Stimulated activated CD4-positive, alpha-beta T cell treated with anti-CD3 and anti-CD28 coated beads, Interleukin-4, amount 100 ng/mL, for 1 hour (primary cell): ENCODE results near the gene CXCR5.
"Not testable (repeated sequence)": the region's sequence is repeated elsewhere in the genome, so short reads cannot be mapped to it uniquely, and the experiment has no call there.

ENCODE experiments used
- DNase-seq: peaks from one replicate; pipeline ENCODE4 v3.0.0-alpha.2; 2020

The CXCR5 gene

GRCh38 chr11:118883368-118884071 is at the start of gene CXCR5:
Gene CXCR5, plus strand, starts transcription at chr11:118883892. Its CDS starts 50 bp downstream, at chr11:118883942.
- DNase-seq = peak; percentile 59

- DNase-seq = no peak
Observed at GRCh38 chr11:118834427-118835028, 49.2 kb upstream of the CXCR5 start.

DNA sequence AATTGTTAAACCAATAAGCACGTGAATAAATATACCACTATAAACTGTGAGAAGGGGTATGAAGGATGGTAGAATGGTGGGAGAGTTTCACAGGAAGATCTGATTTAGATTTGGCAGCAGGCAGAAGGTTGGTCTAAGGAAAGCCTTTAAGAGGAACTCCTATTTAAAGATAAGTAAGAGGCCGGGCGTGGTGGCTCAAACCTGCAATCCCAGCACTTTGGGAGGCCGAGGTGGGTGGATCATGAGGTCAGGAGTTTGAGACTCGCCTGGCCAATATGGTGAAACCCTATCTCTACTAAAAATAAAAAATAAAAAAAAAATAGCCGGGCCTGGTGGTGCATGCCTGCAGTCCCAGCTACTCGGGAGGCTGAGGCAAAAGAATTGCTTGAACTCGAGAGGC is 45.8 kb upstream of the CXCR5 start:
- DNase-seq = no peak

GRCh38 chr11:118838905-118839553 is 44.7 kb upstream of the CXCR5 start:
- DNase-seq = no peak

GRCh38 chr11:118841469-118842242 is 42.0 kb upstream of the CXCR5 start:
- peak; percentile 44 for DNase-seq

DNA sequence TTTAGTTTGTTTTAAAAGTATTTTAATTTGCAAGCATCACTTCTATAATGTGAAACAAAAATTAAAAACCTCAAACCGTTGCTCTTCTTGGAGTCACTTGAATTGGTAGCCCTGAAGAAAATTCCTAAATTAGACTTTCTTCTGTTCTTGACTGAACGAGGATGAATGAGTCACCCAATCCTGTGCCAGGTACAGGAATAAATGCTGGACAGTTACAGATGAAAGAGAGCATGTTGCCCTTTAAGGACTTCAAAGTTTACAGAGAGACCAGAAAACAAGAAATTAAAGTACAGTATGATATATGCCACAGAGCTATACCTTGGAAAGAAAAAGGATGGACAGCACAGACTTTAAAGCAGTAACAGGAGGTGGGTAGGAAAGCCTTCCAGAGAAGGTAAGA is 41.3 kb upstream of the CXCR5 start:
- no peak for DNase-seq

DNA sequence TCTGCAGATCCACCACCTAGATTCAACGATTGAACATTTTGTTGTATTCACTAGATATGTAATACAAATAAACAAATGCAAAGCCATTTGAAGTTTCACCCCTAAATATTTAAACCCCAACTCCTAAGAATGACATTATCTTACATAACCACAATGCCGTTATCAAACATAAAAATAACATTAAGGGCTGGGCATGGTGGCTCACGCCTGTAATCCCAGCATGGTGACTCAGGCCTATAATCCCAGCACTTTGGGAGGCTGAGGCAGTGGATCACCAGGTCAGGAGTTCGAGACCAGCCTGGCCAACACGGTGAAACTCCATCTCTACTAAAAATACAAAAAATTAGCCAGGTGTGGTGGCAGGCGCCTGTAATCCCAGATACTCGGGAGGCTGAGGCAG is 40.8 kb upstream of the CXCR5 start:
- not testable (repeated sequence) for DNase-seq

DNA sequence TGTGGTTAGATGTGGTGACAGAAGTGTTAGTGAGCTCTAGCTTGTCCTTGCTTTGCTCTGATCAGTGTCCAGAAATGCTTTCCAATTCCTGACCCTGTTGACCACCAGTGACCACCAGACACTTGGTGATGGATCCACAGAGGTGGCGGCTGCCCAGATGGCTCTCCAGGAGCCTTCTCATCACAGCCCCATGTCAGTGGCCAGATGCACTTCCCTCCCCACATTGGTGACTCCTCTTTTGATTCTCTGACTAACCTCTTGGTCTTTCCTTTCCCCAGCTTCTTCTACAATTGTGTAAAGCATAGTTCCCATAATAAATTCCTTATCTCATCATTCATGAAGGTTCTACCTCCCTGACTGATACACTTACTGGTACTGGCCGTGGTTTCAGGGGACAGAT is 40.1 kb upstream of the CXCR5 start:
- no peak for DNase-seq

DNA sequence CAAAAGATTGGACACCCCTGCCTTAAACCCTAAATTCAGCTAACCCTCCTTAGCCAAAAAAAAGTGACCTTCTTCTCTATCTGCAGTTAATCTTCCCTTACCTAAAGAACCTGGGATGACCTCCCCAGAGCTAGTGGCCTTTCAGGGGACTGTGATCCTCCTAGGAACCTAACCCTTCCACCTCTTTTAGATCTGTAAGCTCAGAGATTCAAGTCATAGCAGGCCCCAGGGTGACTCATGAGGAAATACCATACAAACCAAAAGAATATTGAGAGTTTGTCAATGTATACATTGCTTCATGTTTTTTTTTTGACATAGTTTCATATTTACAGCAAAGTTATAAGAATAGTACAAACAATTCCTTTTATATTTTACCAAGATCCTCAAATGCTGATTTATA is 38.3 kb upstream of the CXCR5 start:
- DNase-seq = no peak

GRCh38 chr11:118846181-118846935 is 37.3 kb upstream of the CXCR5 start:
- no peak for DNase-seq

- no peak for DNase-seq
Observed at GRCh38 chr11:118849825-118850224, 33.9 kb upstream of the CXCR5 start.

- DNase-seq = no peak
Observed at GRCh38 chr11:118851970-118852369, 31.7 kb upstream of the CXCR5 start.

DNA sequence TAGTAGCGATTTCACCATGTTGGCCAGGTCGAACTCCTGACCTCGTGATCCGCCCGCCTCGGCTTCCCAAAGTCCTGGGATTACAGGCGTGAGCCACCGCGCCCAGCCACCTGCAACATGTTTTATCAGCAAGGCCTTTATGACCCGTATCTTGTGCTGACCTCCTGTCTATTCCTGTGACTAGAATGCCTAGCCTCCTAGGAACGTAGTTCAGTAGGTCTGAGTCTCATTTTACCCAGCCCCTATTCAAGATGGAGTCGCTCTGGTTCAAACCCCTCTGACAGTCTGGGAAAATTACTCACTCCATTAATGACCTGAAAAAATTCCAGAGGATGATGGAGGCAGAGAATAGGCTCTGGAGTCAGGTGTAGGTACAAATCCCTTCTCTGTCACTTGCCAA is 30.0 kb upstream of the CXCR5 start:
- no peak for DNase-seq

- no peak for DNase-seq
Observed at GRCh38 chr11:118856314-118856713, 27.4 kb upstream of the CXCR5 start.

- DNase-seq = no peak
Observed at GRCh38 chr11:118857385-118857784, 26.3 kb upstream of the CXCR5 start.

- DNase-seq = no peak
Observed at GRCh38 chr11:118859973-118860372, 23.7 kb upstream of the CXCR5 start.

GRCh38 chr11:118868659-118869058 is 15.0 kb upstream of the CXCR5 start:
- no peak for DNase-seq

DNA sequence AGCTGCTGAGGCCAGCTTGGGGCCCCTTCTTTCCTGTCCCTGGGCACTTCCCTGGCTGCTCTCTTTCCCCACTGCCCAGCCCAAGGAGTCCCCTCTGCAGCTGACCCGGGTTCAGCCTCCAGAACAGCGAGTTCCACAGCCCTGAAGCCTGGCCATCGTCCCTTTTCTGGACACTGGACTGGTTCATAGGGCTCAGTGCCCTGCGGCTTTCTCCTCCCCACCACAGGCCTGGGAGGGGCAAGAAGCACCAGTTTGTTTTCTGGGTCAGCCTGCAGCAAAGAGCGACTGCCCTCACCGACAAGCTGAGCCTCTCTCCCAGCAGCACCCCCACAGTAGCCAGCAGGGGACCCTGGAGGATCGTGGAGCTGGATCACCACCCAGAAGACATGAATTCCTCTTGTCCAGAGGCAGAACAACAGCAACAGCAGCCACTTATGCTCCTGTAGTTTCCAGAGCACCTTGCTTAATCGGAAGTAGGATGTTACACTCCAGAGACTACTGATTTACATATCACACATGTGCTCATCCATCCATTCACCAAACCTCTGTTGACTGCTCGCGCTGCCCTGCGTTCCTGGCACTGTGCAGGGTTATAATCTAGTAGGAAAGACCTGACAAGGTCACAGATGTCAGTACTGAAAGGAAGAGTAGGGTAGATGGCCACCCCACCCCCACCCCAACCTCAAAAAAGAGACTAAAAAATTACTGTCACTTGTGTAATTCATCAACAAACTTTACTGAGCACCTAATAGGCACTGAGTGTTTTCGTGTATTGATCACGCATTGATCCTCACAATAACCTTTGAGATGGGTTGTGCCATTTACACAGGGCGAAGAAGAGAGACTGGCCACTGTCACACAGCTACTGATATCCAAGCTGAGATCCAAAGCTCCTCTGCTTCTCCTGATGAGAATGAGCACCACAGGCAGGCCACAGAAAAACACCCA is 13.0 kb upstream of the CXCR5 start:
- DNase-seq = no peak

DNA sequence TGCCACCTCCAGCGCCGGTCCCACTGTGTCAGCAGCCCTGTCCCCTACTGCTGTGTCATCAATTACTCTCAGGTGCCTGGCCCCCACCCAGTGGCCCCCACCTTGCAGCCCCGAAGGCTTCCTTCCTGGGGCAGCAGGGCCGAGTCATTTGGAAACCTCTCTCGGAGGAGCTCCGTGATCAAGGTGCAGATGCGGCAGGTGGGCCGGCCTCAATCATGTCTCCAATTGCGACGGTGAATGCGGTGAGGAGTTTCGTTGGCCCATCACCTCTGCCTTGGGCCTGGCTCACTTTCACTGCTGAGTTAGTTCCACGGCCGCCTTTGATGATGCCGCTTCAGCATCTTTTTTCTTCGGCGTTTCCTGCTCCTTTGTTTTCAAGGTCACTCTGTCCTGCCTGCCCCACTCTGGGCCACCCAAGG is 11.3 kb upstream of the CXCR5 start:
- DNase-seq = peak; percentile 64

GRCh38 chr11:118873804-118874203 is 9.9 kb upstream of the CXCR5 start:
- DNase-seq = no peak

GRCh38 chr11:118876286-118876685 is 7.4 kb upstream of the CXCR5 start:
- peak; percentile 37 for DNase-seq
